HAP-1 (cell line): ENCODE data around the gene ARHGEF28.
A peak's percentile ranks its signal among the peaks of the same experiment; 100 is the strongest.

Experiments
- DNase-seq, 2 experiments: peaks; one replicate each; pipeline ENCODE4 v3.0.0-alpha.2; 2016 to 2020; ENCODE audit warnings: low spot score in 2 of 2
- H3K27me3 ChIP-seq: fragments of 250-450 bp; sonication (Bioruptor Pico); 2 replicates; pipeline ENCODE4 v1.5.1; 2020; ENCODE audit warnings: low read depth, mild to moderate bottlenecking, moderate library complexity
- H3K36me3 ChIP-seq: fragments of 250-450 bp; sonication (Bioruptor Pico); replicated peaks from 2 replicates; pipeline ENCODE4 v1.5.1; 2020; ENCODE audit warnings: mild to moderate bottlenecking
- H3K4me1 ChIP-seq: fragments of 250-450 bp; sonication (Bioruptor Pico); 2 replicates; pipeline ENCODE4 v1.5.1; 2020; ENCODE audit warnings: mild to moderate bottlenecking
- H3K4me3 ChIP-seq: fragments of 250-450 bp; sonication (Bioruptor Pico); 2 replicates; pipeline ENCODE4 v1.5.1; 2020; ENCODE audit warnings: mild to moderate bottlenecking, moderate library complexity
- H3K9me3 ChIP-seq: fragments of 250-450 bp; sonication (Bioruptor Pico); 2 replicates; pipeline ENCODE4 v1.5.1; 2020; ENCODE audit warnings: mild to moderate bottlenecking, moderate library complexity
- in situ Hi-C: fragments of 300-500 bp; cut with MboI; formaldehyde crosslinking; loops from 3 replicates; pipeline ENCODE4 v1.14.3; 2020; ENCODE audit warnings: low sequenced_read_pairs, inconsistent platforms, mixed read lengths

ARHGEF28 gene

GRCh38 chr5:73702534-73702933 lies 76.5 kb downstream of the ARHGEF28 start:
- H3K4me1 ChIP-seq, result no peaks in the 10 kb centered on the region
- no peaks in the 10 kb centered on the region for H3K27me3 ChIP-seq
- no peak overlapping the region for H3K4me3 ChIP-seq
- DNase-seq, result no peak
- in situ Hi-C loops, result no loop called here
- no peaks in the 10 kb centered on the region for H3K36me3 ChIP-seq
- H3K9me3 ChIP-seq, result no peaks in the 10 kb centered on the region

GRCh38 chr5:73702951-73703350 lies 77.0 kb downstream of the ARHGEF28 start:
- in situ Hi-C loops, result no loop called here
- Histone ChIP-seq H3K27me3 (no peaks in the 10 kb centered on the region), H3K36me3 (no peaks in the 10 kb centered on the region)

GRCh38 chr5:73705364-73705763 lies 79.4 kb downstream of the ARHGEF28 start:
- H3K4me3 ChIP-seq, result no peak overlapping the region
- no peaks in the 10 kb centered on the region for H3K27me3 ChIP-seq
- in situ Hi-C loops, result no loop called here
- H3K9me3 ChIP-seq, result no peaks in the 10 kb centered on the region
- no peak for DNase-seq
- H3K36me3 ChIP-seq, result no peaks in the 10 kb centered on the region
- H3K4me1 ChIP-seq, result no peaks in the 10 kb centered on the region

More at GRCh38 chr5:73702951-73703350, 77.0 kb downstream of the ARHGEF28 start:
- no peak for DNase-seq
- no peaks in the 10 kb centered on the region for H3K4me1 ChIP-seq
- H3K9me3 ChIP-seq, result no peaks in the 10 kb centered on the region
- no peak overlapping the region for H3K4me3 ChIP-seq

- no peaks in the 10 kb centered on the region for H3K9me3 ChIP-seq
- in situ Hi-C loops, result no loop called here
- no peaks in the 10 kb centered on the region for H3K36me3 ChIP-seq
- H3K4me3 ChIP-seq, result no peak overlapping the region
- H3K27me3 ChIP-seq, result no peaks in the 10 kb centered on the region
- DNase-seq, result no peak
- H3K4me1 ChIP-seq, result no peaks in the 10 kb centered on the region
These were observed 81.0 kb downstream of the ARHGEF28 start for GRCh38 chr5:73706963-73707362.

GRCh38 chr5:73709536-73710129 lies 83.6 kb downstream of the ARHGEF28 start:
- peak in 1 of 2 experiments; percentile 14 for DNase-seq
- Histone ChIP-seq H3K4me3 (no peak overlapping the region), H3K9me3 (no peaks in the 10 kb centered on the region), H3K4me1 (no peaks in the 10 kb centered on the region), H3K27me3 (no peaks in the 10 kb centered on the region), H3K36me3 (no peaks in the 10 kb centered on the region)
- in situ Hi-C loops, result no loop called here

- H3K9me3 ChIP-seq, result no peaks in the 10 kb centered on the region
- no peaks in the 10 kb centered on the region for H3K27me3 ChIP-seq
- no peaks in the 10 kb centered on the region for H3K4me1 ChIP-seq
- H3K4me3 ChIP-seq, result no peak overlapping the region
- DNase-seq, result no peak
- in situ Hi-C loops, result no loop called here
- H3K36me3 ChIP-seq, result no peaks in the 10 kb centered on the region
These were observed 90.3 kb downstream of the ARHGEF28 start for GRCh38 chr5:73716284-73716808.

- Histone ChIP-seq H3K4me1 (no peaks in the 10 kb centered on the region), H3K9me3 (no peaks in the 10 kb centered on the region), H3K4me3 (no peak overlapping the region), H3K27me3 (no peaks in the 10 kb centered on the region), H3K36me3 (no peaks in the 10 kb centered on the region)
- no peak for DNase-seq
- in situ Hi-C loops, result no loop called here
These were observed 92.8 kb downstream of the ARHGEF28 start for GRCh38 chr5:73718762-73719161.

- in situ Hi-C loops, result no loop called here
- Histone ChIP-seq H3K4me3 (no peak overlapping the region), H3K4me1 (no peaks in the 10 kb centered on the region), H3K36me3 (no peaks in the 10 kb centered on the region), H3K27me3 (no peaks in the 10 kb centered on the region), H3K9me3 (no peaks in the 10 kb centered on the region)
- DNase-seq, result no peak
These were observed 93.6 kb downstream of the ARHGEF28 start for GRCh38 chr5:73719632-73720031.

- DNase-seq, result no peak
- H3K4me3 ChIP-seq, result no peak overlapping the region
- no peaks in the 10 kb centered on the region for H3K27me3 ChIP-seq
- H3K36me3 ChIP-seq, result no peaks in the 10 kb centered on the region
- in situ Hi-C loops, result no loop called here
- H3K4me1 ChIP-seq, result peaks cover 2% of the 10 kb centered on the region; the same call in 1 of the 2 replicates
- no peaks in the 10 kb centered on the region for H3K9me3 ChIP-seq
These were observed 96.2 kb downstream of the ARHGEF28 start for GRCh38 chr5:73722231-73722630.

GRCh38 chr5:73726071-73726470 lies 100.1 kb downstream of the ARHGEF28 start:
- in situ Hi-C loops, result no loop called here
- Histone ChIP-seq H3K36me3 (no peaks in the 10 kb centered on the region), H3K9me3 (no peaks in the 10 kb centered on the region), H3K27me3 (no peaks in the 10 kb centered on the region), H3K4me1 (peaks cover 2% of the 10 kb centered on the region; the same call in 1 of the 2 replicates), H3K4me3 (no peak overlapping the region)
- DNase-seq, result no peak

- Histone ChIP-seq H3K4me3 (no peak overlapping the region), H3K9me3 (no peaks in the 10 kb centered on the region), H3K27me3 (no peaks in the 10 kb centered on the region), H3K4me1 (peaks cover 2% of the 10 kb centered on the region; the same call in 1 of the 2 replicates), H3K36me3 (no peaks in the 10 kb centered on the region)
- no peak for DNase-seq
- in situ Hi-C loops, result no loop called here
These were observed 100.7 kb downstream of the ARHGEF28 start for GRCh38 chr5:73726606-73727231.

GRCh38 chr5:73727470-73727869 lies 101.5 kb downstream of the ARHGEF28 start:
- in situ Hi-C loops, result no loop called here
- Histone ChIP-seq H3K4me1 (peaks cover 2% of the 10 kb centered on the region; the same call in 1 of the 2 replicates), H3K9me3 (no peaks in the 10 kb centered on the region), H3K27me3 (no peaks in the 10 kb centered on the region), H3K36me3 (no peaks in the 10 kb centered on the region), H3K4me3 (no peak overlapping the region)
- DNase-seq, result no peak

- in situ Hi-C loops, result no loop called here
- DNase-seq, result no peak
- no peak overlapping the region for H3K4me3 ChIP-seq
These were observed 102.7 kb downstream of the ARHGEF28 start for GRCh38 chr5:73728493-73729273.

GRCh38 chr5:73729329-73729728 lies 103.3 kb downstream of the ARHGEF28 start:
- Histone ChIP-seq H3K9me3 (no peaks in the 10 kb centered on the region), H3K36me3 (no peaks in the 10 kb centered on the region), H3K27me3 (no peaks in the 10 kb centered on the region), H3K4me3 (no peak overlapping the region), H3K4me1 (peaks cover 2% of the 10 kb centered on the region; the same call in 1 of the 2 replicates)
- in situ Hi-C loops, result no loop called here
- DNase-seq, result no peak

More at GRCh38 chr5:73728493-73729273, 102.7 kb downstream of the ARHGEF28 start:
- H3K4me1 ChIP-seq, result peaks cover 2% of the 10 kb centered on the region; the same call in 1 of the 2 replicates
- H3K27me3 ChIP-seq, result no peaks in the 10 kb centered on the region
- H3K9me3 ChIP-seq, result no peaks in the 10 kb centered on the region
- no peaks in the 10 kb centered on the region for H3K36me3 ChIP-seq
